ENCODE measurements around the gene PEF1.

- no peak for TF ChIP-seq CTCF (conservative IDR thresholded peaks at IDR 0.05; ENCODE audit: low read length)
- TF ChIP-seq EZH2phosphoT487 (IDR thresholded peaks at IDR 0.05; ENCODE audit: borderline replicate concordance, low read depth, low read length) = no peak
Observed at GRCh38 chr1:31685795-31686194, 41.1 kb upstream of the PEF1 start.

Data from OCI-LY7 (cell line).